T1000 (cell line): ENCODE data around the gene ANGPTL4.
"Not testable (repeated sequence)": the region's sequence is repeated elsewhere in the genome, so short reads cannot be mapped to it uniquely, and the experiment has no call there.

ENCODE experiments used
- DNase-seq: peaks from one replicate; lab custom pipeline; 2025; ENCODE audit warnings: mixed read lengths; lab: John Stamatoyannopoulos, UW

The ANGPTL4 gene, protein sequence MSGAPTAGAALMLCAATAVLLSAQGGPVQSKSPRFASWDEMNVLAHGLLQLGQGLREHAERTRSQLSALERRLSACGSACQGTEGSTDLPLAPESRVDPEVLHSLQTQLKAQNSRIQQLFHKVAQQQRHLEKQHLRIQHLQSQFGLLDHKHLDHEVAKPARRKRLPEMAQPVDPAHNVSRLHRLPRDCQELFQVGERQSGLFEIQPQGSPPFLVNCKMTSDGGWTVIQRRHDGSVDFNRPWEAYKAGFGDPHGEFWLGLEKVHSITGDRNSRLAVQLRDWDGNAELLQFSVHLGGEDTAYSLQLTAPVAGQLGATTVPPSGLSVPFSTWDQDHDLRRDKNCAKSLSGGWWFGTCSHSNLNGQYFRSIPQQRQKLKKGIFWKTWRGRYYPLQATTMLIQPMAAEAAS

GRCh38 chr19:8363803-8364771 is at the start of gene ANGPTL4:
Gene ANGPTL4, plus strand, starts transcription at chr19:8364155. Its CDS starts 167 bp downstream, at chr19:8364322.
- DNase-seq: peak; percentile 25

GRCh38 chr19:8314981-8315640 is 48.8 kb upstream of the ANGPTL4 start:
- DNase-seq: not testable (repeated sequence)

DNA sequence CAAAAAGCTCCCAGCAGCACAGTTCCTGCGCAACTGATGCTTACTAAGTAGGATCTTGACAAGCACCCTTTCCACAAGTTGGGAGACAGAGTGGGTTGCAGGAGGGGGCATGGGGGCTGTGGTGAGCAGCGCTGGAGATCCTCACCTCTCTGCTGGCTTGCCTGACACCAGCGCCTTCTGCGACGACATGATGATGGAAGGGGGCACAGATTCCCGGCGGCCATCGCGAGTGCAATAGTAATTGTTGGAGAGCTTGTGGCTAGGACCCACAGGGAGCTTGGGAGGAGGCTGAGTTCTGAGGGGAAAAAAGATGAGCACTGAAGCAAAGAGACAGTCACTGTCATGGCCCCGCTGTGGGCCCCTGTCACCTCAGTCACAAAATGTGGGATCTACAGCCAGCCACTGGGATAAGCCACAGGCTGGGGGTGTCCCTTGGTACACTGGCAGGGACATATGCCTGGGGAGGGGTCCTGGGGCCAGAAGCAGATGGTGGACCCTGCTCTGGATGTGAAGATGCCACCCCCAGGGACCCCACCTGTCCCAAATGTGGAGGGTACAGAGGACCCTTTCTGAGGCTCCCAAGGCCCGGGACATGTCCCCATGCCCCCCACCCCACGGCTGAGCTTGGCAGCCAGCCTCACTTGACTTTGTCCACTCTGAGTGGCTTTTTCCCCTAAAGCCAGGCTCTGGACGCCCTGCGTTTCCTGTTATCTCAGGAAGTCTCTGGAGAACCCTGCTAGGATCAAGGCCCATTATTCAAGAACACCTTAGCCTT is 47.4 kb upstream of the ANGPTL4 start:
- no peak for DNase-seq

DNA sequence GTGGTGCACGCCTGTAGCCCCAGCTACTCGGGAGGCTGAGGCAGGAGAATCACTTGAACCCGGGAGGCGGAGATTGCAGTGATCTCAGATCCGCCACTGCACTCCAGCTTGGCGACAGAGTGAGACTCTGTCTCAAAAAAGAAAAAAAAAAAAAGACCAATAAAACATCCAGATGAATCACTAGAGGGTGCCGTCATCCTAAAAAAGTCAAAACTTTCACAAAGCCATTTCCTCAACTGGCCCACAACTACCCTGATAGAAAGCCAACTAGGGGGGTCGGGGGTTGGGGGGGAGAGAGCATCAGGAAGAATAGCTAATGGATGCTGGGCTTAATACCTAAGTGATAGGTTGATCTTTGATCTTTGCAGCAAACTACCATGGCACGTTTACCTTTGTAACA is 45.1 kb upstream of the ANGPTL4 start:
- DNase-seq: not testable (repeated sequence)

DNA sequence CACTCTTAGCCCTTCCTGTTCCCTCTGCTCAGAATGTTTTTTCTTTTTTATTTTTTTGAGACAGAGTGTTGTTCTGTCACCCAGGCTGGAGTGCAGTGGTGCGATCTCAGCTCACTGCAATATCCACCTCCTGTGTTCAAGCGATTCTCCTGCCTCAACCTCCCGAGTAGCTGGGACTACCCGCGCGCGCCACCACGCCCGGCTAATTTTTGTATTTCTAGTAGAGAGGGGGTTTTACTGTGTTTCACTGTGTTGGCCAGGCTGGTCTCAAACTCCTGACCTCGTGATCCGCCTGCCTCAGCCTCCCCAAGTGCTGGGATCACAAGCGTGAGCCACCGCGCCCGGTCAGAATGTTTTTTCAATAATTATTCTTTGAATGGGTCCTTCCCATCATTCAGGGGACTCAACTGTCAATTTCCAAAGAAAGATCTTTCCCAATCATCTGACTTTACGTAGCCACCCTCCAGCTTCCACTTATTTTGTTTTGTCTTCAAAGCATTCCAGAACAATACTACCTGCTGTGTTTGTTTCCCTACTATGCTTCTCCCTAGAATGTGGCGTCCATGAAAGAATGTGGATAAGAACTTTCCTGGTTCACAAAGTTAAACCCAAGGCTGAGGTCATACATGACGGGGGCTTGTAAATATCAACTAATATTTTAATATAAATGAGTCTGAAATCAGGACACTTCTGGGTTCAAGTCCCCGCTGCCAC is 44.0 kb upstream of the ANGPTL4 start:
- DNase-seq: no peak

- no peak for DNase-seq
These were observed 43.3 kb upstream of the ANGPTL4 start for GRCh38 chr19:8320564-8321066.

DNA sequence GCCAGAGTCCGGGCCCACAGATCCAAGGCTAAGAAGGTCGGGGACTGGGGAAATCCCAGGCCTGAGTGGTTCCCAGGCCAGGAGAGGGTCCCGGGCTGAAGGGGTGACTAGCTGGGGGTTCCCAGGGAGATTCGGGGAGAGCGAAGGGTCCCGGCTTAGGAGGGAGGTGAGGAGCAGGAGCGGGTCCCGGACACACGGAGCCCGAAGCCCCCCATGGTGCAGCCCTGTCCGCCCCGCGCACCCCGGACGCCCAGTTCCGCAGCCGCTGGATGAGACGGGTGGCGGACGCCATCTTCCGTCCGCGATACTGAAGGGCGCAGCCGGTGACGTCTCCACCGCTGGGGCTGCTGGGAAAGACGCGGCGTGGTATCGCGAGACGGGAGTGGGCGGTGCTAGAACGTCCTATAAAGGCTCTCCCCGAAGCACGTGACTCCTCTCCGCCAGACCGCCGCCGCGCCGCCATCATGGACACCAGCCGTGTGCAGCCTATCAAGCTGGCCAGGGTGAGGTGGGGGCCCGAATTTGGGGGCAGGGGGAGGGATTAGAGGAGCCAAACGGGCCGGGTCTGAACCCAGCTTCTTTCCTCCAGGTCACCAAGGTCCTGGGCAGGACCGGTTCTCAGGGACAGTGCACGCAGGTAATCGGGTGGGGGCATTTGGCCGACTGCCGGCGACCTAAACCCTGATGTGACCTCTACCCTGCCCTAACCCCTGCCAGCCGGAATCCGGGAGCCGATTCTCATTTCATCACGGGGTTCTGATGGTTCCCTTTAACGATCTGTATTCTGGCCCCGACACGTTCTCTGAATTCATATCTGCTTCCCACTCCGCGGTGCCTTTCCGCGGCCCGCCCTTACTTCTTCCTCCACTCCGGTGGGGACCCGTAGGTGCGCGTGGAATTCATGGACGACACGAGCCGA is 42.6 kb upstream of the ANGPTL4 start, which contains the start of the genes NDUFA7 and RPS28:
Gene NDUFA7, minus strand, starts transcription at position 309 of the 919 bp plus-strand sequence. Its CDS starts 17 bp downstream, at position 292.
Gene RPS28, plus strand, starts transcription at position 430 of the 919 bp plus-strand sequence. Its CDS starts 35 bp downstream, at position 465.
- peak; percentile 92 for DNase-seq

DNA sequence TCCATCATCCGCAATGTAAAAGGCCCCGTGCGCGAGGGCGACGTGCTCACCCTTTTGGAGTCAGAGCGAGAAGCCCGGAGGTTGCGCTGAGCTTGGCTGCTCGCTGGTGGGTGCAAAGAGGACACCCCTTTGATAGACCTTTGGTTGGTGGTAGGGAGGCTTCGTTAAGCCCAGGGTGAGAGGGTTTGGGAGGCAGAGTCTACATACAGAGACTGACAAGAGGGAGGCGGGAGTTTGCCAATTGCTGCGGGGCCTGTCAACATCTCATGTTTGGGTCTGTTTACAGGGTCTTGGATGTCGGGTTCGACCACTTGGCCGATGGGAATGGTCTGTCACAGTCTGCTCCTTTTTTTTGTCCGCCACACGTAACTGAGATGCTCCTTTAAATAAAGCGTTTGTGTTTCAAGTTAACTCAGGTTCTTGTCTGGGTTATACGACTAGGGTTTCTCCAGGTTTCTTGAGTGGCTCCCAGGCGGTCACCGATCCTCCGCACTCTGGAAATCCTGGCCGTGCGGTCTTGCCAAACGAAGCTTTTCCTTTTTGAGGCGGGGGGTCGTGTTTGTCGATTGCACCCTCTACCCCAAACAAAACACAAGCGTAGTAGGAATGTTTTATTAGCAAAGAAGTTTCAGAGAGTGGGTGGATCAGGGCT is 41.8 kb upstream of the ANGPTL4 start:
- DNase-seq: no peak

- DNase-seq: no peak
These were observed 41.3 kb upstream of the ANGPTL4 start for GRCh38 chr19:8322638-8322997.

DNA sequence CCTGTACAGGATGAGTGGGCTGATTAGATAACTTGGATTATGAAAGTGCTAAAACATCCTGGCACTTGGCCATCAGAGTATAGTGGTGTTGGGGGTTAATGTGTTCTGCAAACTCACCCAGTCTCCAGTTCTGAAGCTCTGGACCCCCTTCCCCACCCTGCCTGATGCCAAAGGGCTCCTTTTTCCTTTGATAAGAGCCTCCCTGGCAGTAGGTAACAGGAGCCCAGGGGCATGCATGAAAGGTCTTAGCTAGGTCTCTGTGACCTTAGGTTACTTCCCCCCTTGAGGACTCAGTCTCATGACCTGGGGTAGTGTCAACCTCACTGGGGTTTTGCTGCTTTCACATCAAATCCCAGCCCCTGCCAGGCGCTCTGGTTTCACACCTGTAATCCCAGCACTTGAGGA is 40.2 kb upstream of the ANGPTL4 start:
- no peak for DNase-seq

- DNase-seq: no peak
These were observed 39.5 kb upstream of the ANGPTL4 start for GRCh38 chr19:8324186-8325050.

GRCh38 chr19:8325454-8325853 is 38.5 kb upstream of the ANGPTL4 start:
- no peak for DNase-seq

DNA sequence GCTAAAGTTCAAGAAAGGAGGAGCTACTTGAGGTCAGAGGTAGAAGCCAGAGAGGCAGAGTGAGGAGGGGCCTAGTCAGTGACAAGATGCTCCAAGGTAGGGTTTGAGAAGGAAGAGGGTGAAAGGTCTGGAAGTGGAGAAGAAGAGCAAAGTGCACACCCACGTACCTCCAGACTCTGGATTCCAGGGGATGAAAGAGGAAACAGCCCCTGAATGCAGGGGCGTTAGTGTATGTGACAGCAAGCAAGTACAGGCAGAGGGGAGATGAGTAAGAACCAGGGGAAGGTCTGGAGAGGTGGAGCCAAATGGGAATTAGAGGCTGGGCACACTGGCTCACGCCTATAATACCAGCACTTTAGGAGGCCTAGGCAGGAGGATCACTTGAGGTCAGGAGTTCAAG is 34.0 kb upstream of the ANGPTL4 start:
- DNase-seq: no peak

- no peak for DNase-seq
These were observed 32.6 kb upstream of the ANGPTL4 start for GRCh38 chr19:8331263-8331845.

DNA sequence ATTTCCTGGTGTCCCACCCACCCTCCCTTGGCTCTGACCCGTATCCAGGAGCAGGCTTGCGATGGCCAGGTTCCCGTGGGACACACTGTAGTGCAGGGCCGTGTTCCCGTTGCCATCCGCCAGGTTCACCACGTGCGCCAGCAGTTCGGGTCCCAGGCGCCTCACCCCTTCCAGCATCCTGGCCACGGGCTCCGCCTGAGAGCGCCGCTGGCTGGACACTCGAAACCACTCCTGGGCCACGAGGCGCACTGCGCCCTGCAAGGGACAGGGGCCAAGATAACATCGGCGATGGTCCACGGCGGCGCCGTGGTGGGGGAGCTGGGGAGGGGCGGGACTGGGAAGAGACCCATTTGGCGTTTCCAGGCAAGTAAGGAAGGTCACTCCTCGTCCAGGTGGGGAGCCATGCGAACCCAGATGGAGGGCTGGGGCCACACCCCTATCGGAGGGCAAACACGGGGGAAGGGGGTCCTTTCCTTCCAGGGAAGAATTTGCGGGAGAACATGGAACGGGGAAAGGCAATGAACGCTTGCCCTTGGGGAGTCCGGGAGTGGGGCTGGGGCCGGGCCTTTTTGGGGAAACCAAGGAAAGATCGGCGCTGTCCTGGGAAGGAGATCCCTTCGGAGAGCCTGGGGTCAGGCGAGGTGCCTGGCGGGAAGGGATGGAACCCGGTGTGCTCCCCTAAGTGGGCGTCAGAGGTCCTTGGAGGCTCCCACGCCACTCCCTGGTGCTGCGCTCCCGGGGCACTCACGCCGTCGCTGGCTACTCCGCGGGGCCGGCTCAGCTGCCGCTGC is 30.8 kb upstream of the ANGPTL4 start:
- DNase-seq: no peak

DNA sequence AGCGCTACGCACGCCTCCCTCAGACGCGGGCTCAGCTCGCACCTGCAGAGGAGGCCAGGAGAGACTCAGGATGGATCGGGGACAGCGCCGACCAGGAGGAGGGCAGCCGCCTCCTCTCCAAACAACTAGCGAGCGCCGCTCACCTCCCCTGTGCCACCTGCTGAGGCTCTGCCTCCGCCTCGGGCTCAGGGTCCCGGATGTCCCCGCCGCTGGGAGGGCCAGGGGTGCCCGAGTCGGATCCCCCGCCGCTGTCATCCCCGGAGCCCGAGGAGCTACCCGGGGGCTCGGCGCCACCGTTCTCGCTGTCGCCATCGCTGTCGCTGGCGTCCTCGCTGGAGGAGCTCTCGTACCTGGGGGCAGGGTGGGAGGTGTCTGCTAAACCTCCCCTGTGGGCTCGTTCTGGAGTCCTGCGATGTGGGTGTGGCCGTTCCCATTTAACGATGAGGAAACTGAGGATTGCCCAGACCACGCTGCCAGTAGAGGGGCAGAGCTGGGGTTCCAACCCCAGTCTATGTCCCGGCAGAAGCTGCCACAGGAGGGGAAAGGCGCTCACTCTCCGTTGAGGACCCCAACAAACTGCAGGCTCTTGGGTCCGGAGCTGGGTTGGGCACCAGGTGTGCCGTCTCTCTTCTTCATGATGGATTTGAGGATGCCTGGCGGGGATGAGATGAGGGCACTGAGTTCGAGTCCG is 30.0 kb upstream of the ANGPTL4 start:
- DNase-seq: no peak
